Uterus (tissue), 2 donors: ENCODE measurements around the gene ATP6V0D1.

ENCODE experiments used
- POLR2A ChIP-seq, 2 donors: fragments of 450-650 bp; IDR thresholded peaks; one replicate each; pipeline ENCODE4 v1.6.1; 2016; ENCODE audit warnings: antibody characterized with exemption in 2 of 2, mild to moderate bottlenecking in 1 of 2, moderate library complexity in 1 of 2
- TF ChIP-seq, protein P1 (sequence below), 4 experiments: fragments of 200-600 bp in 2 of 4; fragments of 450-650 bp in 2 of 4; sonication (generic) in 2 of 4; IDR thresholded peaks; one replicate each; pipeline ENCODE4 v1.5.1; 2016 to 2019; ENCODE audit warnings: antibody characterized with exemption in 4 of 4, mild to moderate bottlenecking in 2 of 4, moderate library complexity in 1 of 4

- TF ChIP-seq, protein P1, sequence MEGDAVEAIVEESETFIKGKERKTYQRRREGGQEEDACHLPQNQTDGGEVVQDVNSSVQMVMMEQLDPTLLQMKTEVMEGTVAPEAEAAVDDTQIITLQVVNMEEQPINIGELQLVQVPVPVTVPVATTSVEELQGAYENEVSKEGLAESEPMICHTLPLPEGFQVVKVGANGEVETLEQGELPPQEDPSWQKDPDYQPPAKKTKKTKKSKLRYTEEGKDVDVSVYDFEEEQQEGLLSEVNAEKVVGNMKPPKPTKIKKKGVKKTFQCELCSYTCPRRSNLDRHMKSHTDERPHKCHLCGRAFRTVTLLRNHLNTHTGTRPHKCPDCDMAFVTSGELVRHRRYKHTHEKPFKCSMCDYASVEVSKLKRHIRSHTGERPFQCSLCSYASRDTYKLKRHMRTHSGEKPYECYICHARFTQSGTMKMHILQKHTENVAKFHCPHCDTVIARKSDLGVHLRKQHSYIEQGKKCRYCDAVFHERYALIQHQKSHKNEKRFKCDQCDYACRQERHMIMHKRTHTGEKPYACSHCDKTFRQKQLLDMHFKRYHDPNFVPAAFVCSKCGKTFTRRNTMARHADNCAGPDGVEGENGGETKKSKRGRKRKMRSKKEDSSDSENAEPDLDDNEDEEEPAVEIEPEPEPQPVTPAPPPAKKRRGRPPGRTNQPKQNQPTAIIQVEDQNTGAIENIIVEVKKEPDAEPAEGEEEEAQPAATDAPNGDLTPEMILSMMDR (IDR thresholded peaks at IDR 0.05) = no peak
- no peak for TF ChIP-seq POLR2A (IDR thresholded peaks at IDR 0.05)
Measured at GRCh38 chr16:67483150-67483549, 2.2 kb upstream of the ATP6V0D1 start, which contains the start of gene AGRP.
